ENCODE results near the gene VARS1. TPM values are rescaled to one million over a fixed set of nuclear protein-coding genes. Genes with fewer than 3 reads are reported as not detected.

The VARS1 gene
- total and polyA plus RNA-seq, 4 donors, result 9.8 to 49.6 (median 35.4) TPM

GRCh38 chr6:31792761-31793171 is 2.8 kb downstream of the VARS1 start:
- Histone ChIP-seq H3K4me1 (ENCODE audit: control insufficient read depth in 1 of 2, insufficient read depth in 2 of 2, low read length in 2 of 2) (no peaks in the 10 kb centered on the region), H3K9me3 (ENCODE audit: control insufficient read depth, low read length) (no peaks in the 10 kb centered on the region), H3K4me3 (ENCODE audit: low read length in 2 of 2) (no peak overlapping the region), H3K27ac (ENCODE audit: low read depth in 1 of 2, low read length in 2 of 2) (no peak overlapping the region), H3K36me3 (ENCODE audit: control insufficient read depth in 1 of 2, insufficient read depth in 2 of 2, low read length in 1 of 2) (no peaks in the 10 kb centered on the region), H3K27me3 (ENCODE audit: control insufficient read depth in 1 of 2, insufficient read depth in 2 of 2, low read length in 1 of 2) (no peaks in the 10 kb centered on the region)
- intact Hi-C loops (cut with DNase I), result loop anchor here (5.0 kb wide), 2 partner anchors 55 to 125 kb away; partner anchors contain the start of genes CLIC1 (in 1 of the 2), CSNK2B (in 1 of the 2) and LY6G5B (in 1 of the 2)
- DNase-seq, result no peak
- ATAC-seq (ENCODE audit: low FRiP score), result no peak
- 90 to 91% methylated on average over 12 of the region's 12 CpGs for WGBS, 2 donors

GRCh38 chr6:31792090-31792374 is 3.5 kb downstream of the VARS1 start:
- DNase-seq, result no peak
- ATAC-seq (ENCODE audit: low FRiP score), result no peak
- no peaks in the 10 kb centered on the region for H3K27me3 ChIP-seq (ENCODE audit: control insufficient read depth in 1 of 2, insufficient read depth in 2 of 2, low read length in 1 of 2)
- intact Hi-C loops (cut with DNase I), result loop anchor here (5.0 kb wide), 2 partner anchors 55 to 125 kb away; partner anchors contain the start of genes CLIC1 (in 1 of the 2), CSNK2B (in 1 of the 2) and LY6G5B (in 1 of the 2)
- H3K4me1 ChIP-seq (ENCODE audit: control insufficient read depth in 1 of 2, insufficient read depth in 2 of 2, low read length in 2 of 2), result no peaks in the 10 kb centered on the region
- H3K4me3 ChIP-seq (ENCODE audit: low read length in 2 of 2), result no peak overlapping the region
- no peak overlapping the region for H3K27ac ChIP-seq (ENCODE audit: low read depth in 1 of 2, low read length in 2 of 2)
- 73 to 81% methylated on average over 3 of the region's 3 CpGs for WGBS, 2 donors
- no peaks in the 10 kb centered on the region for H3K9me3 ChIP-seq (ENCODE audit: control insufficient read depth, low read length)
- H3K36me3 ChIP-seq (ENCODE audit: control insufficient read depth in 1 of 2, insufficient read depth in 2 of 2, low read length in 1 of 2), result no peaks in the 10 kb centered on the region

DNA sequence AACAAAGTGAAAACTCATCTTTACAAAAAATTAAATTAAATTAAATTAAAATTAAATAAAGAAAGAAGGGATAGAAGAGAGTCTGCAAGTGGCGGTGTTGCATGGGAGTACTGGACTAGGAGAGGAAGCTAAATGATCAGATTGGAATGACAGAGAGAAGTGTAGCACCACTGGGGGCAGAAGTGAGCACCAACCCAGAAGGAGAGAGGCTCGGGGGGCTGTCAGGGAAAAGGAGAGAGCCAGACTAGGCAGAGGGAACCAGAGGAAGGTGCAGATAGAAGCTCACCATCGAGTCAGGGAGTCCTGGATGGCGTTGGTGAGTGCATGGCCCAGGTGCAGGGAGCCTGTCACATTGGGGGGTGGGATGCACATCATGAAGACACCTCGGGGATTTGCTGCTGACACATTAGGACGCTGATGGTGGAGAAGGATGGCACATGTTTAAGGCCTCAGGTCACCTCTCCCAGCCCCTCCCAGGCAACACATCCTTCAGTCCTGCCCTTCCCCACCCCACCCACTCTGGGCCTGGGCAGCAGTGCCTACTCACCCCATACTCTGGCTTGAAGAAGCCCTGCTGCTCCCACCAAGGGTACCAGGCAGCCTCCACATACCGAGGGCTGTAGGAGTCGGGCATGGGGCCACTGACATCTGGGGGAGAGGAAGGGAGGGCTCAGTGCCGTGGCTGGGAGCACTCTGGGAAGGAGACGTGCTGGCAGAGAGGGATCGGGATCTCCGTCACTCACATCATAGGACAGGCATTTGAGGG is 4.0 kb downstream of the VARS1 start:
- H3K9me3 ChIP-seq (ENCODE audit: control insufficient read depth, low read length), result no peaks in the 10 kb centered on the region
- H3K36me3 ChIP-seq (ENCODE audit: control insufficient read depth in 1 of 2, insufficient read depth in 2 of 2, low read length in 1 of 2), result no peaks in the 10 kb centered on the region
- no peak for ATAC-seq (ENCODE audit: low FRiP score)
- H3K4me3 ChIP-seq (ENCODE audit: low read length in 2 of 2), result no peak overlapping the region
- WGBS, 2 donors, result 66 to 71% methylated on average over 12 of the region's 12 CpGs
- H3K27ac ChIP-seq (ENCODE audit: low read depth in 1 of 2, low read length in 2 of 2), result no peak overlapping the region
- intact Hi-C loops (cut with DNase I), result loop anchor here (5.0 kb wide), 2 partner anchors 54 to 124 kb away; partner anchors contain the start of genes CLIC1 (in 1 of the 2), CSNK2B (in 1 of the 2) and LY6G5B (in 1 of the 2)
- no peaks in the 10 kb centered on the region for H3K27me3 ChIP-seq (ENCODE audit: control insufficient read depth in 1 of 2, insufficient read depth in 2 of 2, low read length in 1 of 2)
- DNase-seq, result no peak
- no peaks in the 10 kb centered on the region for H3K4me1 ChIP-seq (ENCODE audit: control insufficient read depth in 1 of 2, insufficient read depth in 2 of 2, low read length in 2 of 2)

GRCh38 chr6:31785475-31785874 is 10.1 kb downstream of the VARS1 start:
- 96 to 98% methylated on average over 11 of the region's 11 CpGs for WGBS, 2 donors
- DNase-seq, result no peak
- H3K4me3 ChIP-seq (ENCODE audit: low read length in 2 of 2), result no peak overlapping the region
- H3K36me3 ChIP-seq (ENCODE audit: control insufficient read depth in 1 of 2, insufficient read depth in 2 of 2, low read length in 1 of 2), result peaks cover 0 to 5% of the 10 kb centered on the region in 2 donors
- intact Hi-C loops (cut with DNase I), result no loop called here
- no peaks in the 10 kb centered on the region for H3K27me3 ChIP-seq (ENCODE audit: control insufficient read depth in 1 of 2, insufficient read depth in 2 of 2, low read length in 1 of 2)
- ATAC-seq (ENCODE audit: low FRiP score), result no peak
- H3K27ac ChIP-seq (ENCODE audit: low read depth in 1 of 2, low read length in 2 of 2), result no peak overlapping the region
- no peaks in the 10 kb centered on the region for H3K4me1 ChIP-seq (ENCODE audit: control insufficient read depth in 1 of 2, insufficient read depth in 2 of 2, low read length in 2 of 2)
- no peaks in the 10 kb centered on the region for H3K9me3 ChIP-seq (ENCODE audit: control insufficient read depth, low read length)

- intact Hi-C loops (cut with DNase I), result no loop called here
- Histone ChIP-seq H3K4me1 (ENCODE audit: control insufficient read depth in 1 of 2, insufficient read depth in 2 of 2, low read length in 2 of 2) (no peaks in the 10 kb centered on the region), H3K4me3 (ENCODE audit: low read length in 2 of 2) (no peak overlapping the region), H3K27ac (ENCODE audit: low read depth in 1 of 2, low read length in 2 of 2) (no peak overlapping the region), H3K36me3 (ENCODE audit: control insufficient read depth in 1 of 2, insufficient read depth in 2 of 2, low read length in 1 of 2) (peaks cover 0 to 5% of the 10 kb centered on the region in 2 donors), H3K27me3 (ENCODE audit: control insufficient read depth in 1 of 2, insufficient read depth in 2 of 2, low read length in 1 of 2) (no peaks in the 10 kb centered on the region), H3K9me3 (ENCODE audit: control insufficient read depth, low read length) (no peaks in the 10 kb centered on the region)
- WGBS, 2 donors, result 96 to 97% methylated on average over 15 of the region's 15 CpGs
- DNase-seq (no peak), ATAC-seq (ENCODE audit: low FRiP score) (no peak)
Observed at GRCh38 chr6:31784098-31784925, 11.2 kb downstream of the VARS1 start.

DNA sequence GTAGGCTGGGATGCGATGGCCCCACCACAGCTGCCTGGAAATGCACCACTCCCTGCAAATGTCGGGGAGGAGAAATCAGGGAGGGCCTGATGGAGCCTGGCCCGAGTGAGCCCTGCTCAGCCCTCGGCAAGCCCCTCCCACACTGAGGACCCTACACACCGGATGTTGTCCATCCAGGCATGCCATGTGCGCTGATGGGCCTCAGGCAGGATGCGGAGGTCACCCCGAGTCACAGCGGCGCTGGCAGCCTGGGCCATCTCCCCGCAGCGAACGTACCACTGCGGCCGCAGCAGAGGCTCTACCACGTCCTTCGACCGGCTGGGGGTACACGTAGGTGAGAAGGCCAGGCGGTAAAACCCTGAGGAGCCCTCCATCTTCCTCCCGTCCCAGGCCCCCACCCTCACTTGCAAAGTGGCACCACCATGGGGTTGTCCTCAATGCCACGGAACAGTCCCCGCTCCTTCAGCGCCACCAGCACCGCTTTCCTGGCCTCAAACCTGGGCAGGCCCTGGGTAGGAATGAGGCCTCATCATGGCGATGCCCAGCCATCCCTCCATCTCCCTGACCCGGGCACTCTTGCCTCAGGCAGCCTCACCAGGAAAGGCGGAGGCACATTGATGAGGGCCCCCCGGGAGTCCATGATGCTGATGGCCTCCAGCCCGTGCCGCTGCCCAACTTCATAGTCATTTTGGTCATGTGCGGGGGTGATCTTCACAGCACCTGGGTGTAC is 13.3 kb downstream of the VARS1 start:
- no peak overlapping the region for H3K4me3 ChIP-seq (ENCODE audit: low read length in 2 of 2)
- no peaks in the 10 kb centered on the region for H3K9me3 ChIP-seq (ENCODE audit: control insufficient read depth, low read length)
- H3K36me3 ChIP-seq (ENCODE audit: control insufficient read depth in 1 of 2, insufficient read depth in 2 of 2, low read length in 1 of 2), result peaks cover 0 to 5% of the 10 kb centered on the region in 2 donors
- H3K27me3 ChIP-seq (ENCODE audit: control insufficient read depth in 1 of 2, insufficient read depth in 2 of 2, low read length in 1 of 2), result no peaks in the 10 kb centered on the region
- no peak for ATAC-seq (ENCODE audit: low FRiP score)
- intact Hi-C loops (cut with DNase I), result no loop called here
- WGBS, 2 donors, result 91 to 94% methylated on average over 31 to 32 of the region's 32 CpGs
- H3K4me1 ChIP-seq (ENCODE audit: control insufficient read depth in 1 of 2, insufficient read depth in 2 of 2, low read length in 2 of 2), result no peaks in the 10 kb centered on the region
- no peak for DNase-seq
- H3K27ac ChIP-seq (ENCODE audit: low read depth in 1 of 2, low read length in 2 of 2), result no peak overlapping the region

- WGBS, 2 donors, result 94 to 95% methylated on average over 23 of the region's 23 CpGs
- ATAC-seq (ENCODE audit: low FRiP score), result no peak
Observed at GRCh38 chr6:31781244-31782125, 14.1 kb downstream of the VARS1 start.

More at GRCh38 chr6:31781244-31782125, 14.1 kb downstream of the VARS1 start:
- no peaks in the 10 kb centered on the region for H3K4me1 ChIP-seq (ENCODE audit: control insufficient read depth in 1 of 2, insufficient read depth in 2 of 2, low read length in 2 of 2)
- no peaks in the 10 kb centered on the region for H3K9me3 ChIP-seq (ENCODE audit: control insufficient read depth, low read length)
- no peak overlapping the region for H3K4me3 ChIP-seq (ENCODE audit: low read length in 2 of 2)
- intact Hi-C loops (cut with DNase I), result no loop called here
- H3K27me3 ChIP-seq (ENCODE audit: control insufficient read depth in 1 of 2, insufficient read depth in 2 of 2, low read length in 1 of 2), result no peaks in the 10 kb centered on the region
- DNase-seq, result no peak
- no peak overlapping the region for H3K27ac ChIP-seq (ENCODE audit: low read depth in 1 of 2, low read length in 2 of 2)
- peaks cover 0 to 5% of the 10 kb centered on the region in 2 donors for H3K36me3 ChIP-seq (ENCODE audit: control insufficient read depth in 1 of 2, insufficient read depth in 2 of 2, low read length in 1 of 2)
